Measurements from ENCODE around the gene LHPP. TPM values are rescaled to one million over a fixed set of nuclear protein-coding genes. Genes with fewer than 3 reads are reported as not detected.

The LHPP gene
- total and polyA plus RNA-seq, 2 experiments from 2014 or later: 27.4 to 40.2 TPM

GRCh38 chr10:124560377-124561105, 98.9 kb downstream of the LHPP start (continued):
- TF ChIP-seq REST (IDR thresholded peaks at IDR 0.05; ENCODE audit: unreplicated experiment) (no peak), ZNF114 (CRISPR knock-in tag; IDR thresholded peaks at IDR 0.05) (no peak)

GRCh38 chr10:124561206-124561605, 99.6 kb downstream of the LHPP start:
- no peaks in the 10 kb centered on the region for H3K9me2 ChIP-seq (ENCODE audit: insufficient read depth)
- H3K27ac ChIP-seq (ENCODE audit: low read depth): no peak overlapping the region
- H3K27me3 ChIP-seq (ENCODE audit: insufficient read depth): no peaks in the 10 kb centered on the region
- TF ChIP-seq EZH2phosphoT487 (IDR thresholded peaks at IDR 0.05; ENCODE audit: unreplicated experiment): no peak
- TF ChIP-seq POLR2AphosphoS5 (IDR thresholded peaks at IDR 0.05; ENCODE audit: low read depth): no peak
- DNase-seq (ENCODE audit: low spot score): no peak
- no peak overlapping the region for H3K4me2 ChIP-seq
- H3F3A ChIP-seq (replicated peaks; ENCODE audit: low read depth): 0 out of 2 replicates have a peak, but pooled peaks cover 4% of the 10 kb centered on the region
- H3K9me3 Mint-ChIP-seq: peaks cover 3% of the 10 kb centered on the region; the same call in 2 of the 3 replicates
- no peaks in the 10 kb centered on the region for H4K20me1 ChIP-seq (replicated peaks; ENCODE audit: insufficient read depth)
- H3K4me1 ChIP-seq (ENCODE audit: insufficient read depth): peaks cover 2% of the 10 kb centered on the region; the same call in 1 of the 2 replicates
- no peak overlapping the region for H2AFZ ChIP-seq
- H3K4me3 ChIP-seq: no peak overlapping the region
- peaks cover 13% of the 10 kb centered on the region for H3K27me3 Mint-ChIP-seq (ENCODE audit: insufficient read depth, low read depth, poor library complexity)
- no peak overlapping the region for H3K4me3 Mint-ChIP-seq
- no peaks in the 10 kb centered on the region for H3K79me2 ChIP-seq (replicated peaks; ENCODE audit: insufficient read depth)
- no peaks in the 10 kb centered on the region for H3K36me3 ChIP-seq (ENCODE audit: insufficient read depth)
- ATAC-seq: no peak
- H3K4me1 Mint-ChIP-seq: peaks cover 16% of the 10 kb centered on the region
- no peaks in the 10 kb centered on the region for H3K36me3 Mint-ChIP-seq (ENCODE audit: low read depth)
- no peak overlapping the region; the same call in 1 of the 2 replicates for H3K27ac Mint-ChIP-seq

GRCh38 chr10:124562425-124563060, 100.9 kb downstream of the LHPP start:
- no peaks in the 10 kb centered on the region for H3K27me3 ChIP-seq (ENCODE audit: insufficient read depth)
- no peaks in the 10 kb centered on the region for H3K36me3 ChIP-seq (ENCODE audit: insufficient read depth)
- no peaks in the 10 kb centered on the region for H3K79me2 ChIP-seq (replicated peaks; ENCODE audit: insufficient read depth)
- Mint-ChIP-seq H3K27ac (no peak overlapping the region), H3K4me3 (no peak overlapping the region), H3K36me3 (ENCODE audit: low read depth) (no peaks in the 10 kb centered on the region), H3K27me3 (ENCODE audit: insufficient read depth, low read depth, poor library complexity) (peaks cover 13% of the 10 kb centered on the region), H3K4me1 (peaks cover 16% of the 10 kb centered on the region), H3K9me3 (peaks cover 3% of the 10 kb centered on the region; the same call in 2 of the 3 replicates)
- no peaks in the 10 kb centered on the region for H4K20me1 ChIP-seq (replicated peaks; ENCODE audit: insufficient read depth)
- no peak overlapping the region for H2AFZ ChIP-seq
- peaks cover 2% of the 10 kb centered on the region; the same call in 1 of the 2 replicates for H3K4me1 ChIP-seq (ENCODE audit: insufficient read depth)
- ATAC-seq (no peak), DNase-seq (ENCODE audit: low spot score) (no peak)
- 0 out of 2 replicates have a peak, but pooled peaks cover 4% of the 10 kb centered on the region for H3F3A ChIP-seq (replicated peaks; ENCODE audit: low read depth)
- H3K4me2 ChIP-seq: no peak overlapping the region
- no peak overlapping the region for H3K4me3 ChIP-seq
- no peaks in the 10 kb centered on the region for H3K9me2 ChIP-seq (ENCODE audit: insufficient read depth)
- H3K27ac ChIP-seq (ENCODE audit: low read depth): no peak overlapping the region
- TF ChIP-seq ZNF114 (CRISPR knock-in tag; IDR thresholded peaks at IDR 0.05) (no peak), STAT1 (IDR thresholded peaks at IDR 0.05; ENCODE audit: unreplicated experiment) (no peak), ZNF331 (CRISPR knock-in tag; IDR thresholded peaks at IDR 0.05; ENCODE audit: low read depth) (no peak)

Measured in GM23338 (cell line).